Stimulated activated CD4-positive, alpha-beta T cell treated with anti-CD3 and anti-CD28 coated beads, Interleukin-1b, Interleukin-23, amount 100 ng/mL, for 48 hours (primary cell): ENCODE data around the gene TGM3.

Source experiments
- DNase-seq: peaks from one replicate; pipeline ENCODE4 v3.0.0-alpha.2; 2020

TGM3 gene

DNA sequence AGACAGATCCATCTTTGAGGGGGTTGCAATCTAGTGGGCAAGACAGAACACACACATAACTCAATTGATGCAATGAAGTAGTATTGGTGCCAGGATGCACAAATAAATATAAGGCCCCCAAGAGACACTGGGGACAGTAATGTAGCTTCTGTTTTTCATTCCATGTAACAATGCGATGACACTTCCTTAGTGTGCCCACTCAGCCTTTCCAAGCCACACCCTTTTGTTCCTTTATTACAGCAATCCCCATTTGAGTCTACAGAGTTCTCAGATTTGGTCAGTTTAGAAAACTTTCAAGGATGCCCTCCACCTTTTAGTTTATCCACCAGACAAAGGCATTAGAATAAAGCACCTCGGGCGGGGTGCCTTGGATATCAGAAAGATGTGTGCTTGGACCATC lies 15.5 kb downstream of the TGM3 start:
- no peak for DNase-seq

GRCh38 chr20:2312876-2313275 lies 17.1 kb downstream of the TGM3 start:
- DNase-seq, result no peak

GRCh38 chr20:2313316-2313715 lies 17.5 kb downstream of the TGM3 start:
- no peak for DNase-seq

DNA sequence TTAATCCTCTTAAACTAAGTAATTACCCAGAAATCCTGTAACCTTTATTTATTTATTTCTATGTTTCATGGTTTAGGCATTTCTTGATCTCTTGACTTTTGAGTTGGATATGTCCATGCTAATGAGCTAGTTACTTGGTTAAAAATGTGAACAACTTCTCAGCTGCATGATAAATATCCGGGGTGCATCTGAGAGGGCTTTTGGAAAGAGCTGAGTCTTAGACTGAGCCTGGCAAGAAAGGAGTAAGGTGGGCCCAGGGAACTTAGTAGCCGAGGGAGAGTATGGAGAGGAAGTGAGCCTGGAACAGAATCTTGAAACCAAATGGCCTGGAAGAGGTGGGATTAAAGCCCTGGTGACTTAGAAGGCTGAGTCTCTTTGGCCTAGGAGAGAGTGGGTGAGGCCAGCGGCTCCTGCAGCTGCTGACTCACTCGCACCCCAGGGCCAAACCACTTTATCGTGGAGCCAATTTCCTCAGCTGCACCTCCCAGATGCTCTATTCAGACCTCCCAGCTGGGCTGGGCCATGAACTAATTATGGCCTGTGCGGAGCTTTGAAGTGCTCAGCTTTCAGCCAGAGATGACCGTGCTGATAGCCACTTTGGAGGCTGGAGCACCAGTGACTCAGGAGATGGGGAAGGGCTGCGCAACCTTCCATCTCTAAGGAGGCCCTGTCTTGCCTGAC lies 19.1 kb downstream of the TGM3 start:
- DNase-seq, result no peak

DNA sequence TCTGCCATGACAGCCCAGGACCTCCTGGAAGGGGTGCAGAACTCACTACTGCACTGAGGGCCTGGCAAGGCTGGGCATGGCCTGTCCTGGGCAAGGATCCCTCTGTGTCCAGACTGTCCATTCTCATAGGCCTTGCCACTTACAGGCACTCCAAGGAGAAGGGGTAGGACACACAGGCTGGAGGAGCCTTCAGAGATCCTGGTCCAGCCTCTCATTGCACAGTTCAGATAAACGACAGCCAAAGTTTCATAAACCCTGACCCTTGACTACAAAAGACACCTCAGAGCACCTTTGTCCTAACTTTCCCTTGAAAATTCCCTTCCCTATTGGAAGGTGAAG lies 19.6 kb downstream of the TGM3 start:
- no peak for DNase-seq

DNA sequence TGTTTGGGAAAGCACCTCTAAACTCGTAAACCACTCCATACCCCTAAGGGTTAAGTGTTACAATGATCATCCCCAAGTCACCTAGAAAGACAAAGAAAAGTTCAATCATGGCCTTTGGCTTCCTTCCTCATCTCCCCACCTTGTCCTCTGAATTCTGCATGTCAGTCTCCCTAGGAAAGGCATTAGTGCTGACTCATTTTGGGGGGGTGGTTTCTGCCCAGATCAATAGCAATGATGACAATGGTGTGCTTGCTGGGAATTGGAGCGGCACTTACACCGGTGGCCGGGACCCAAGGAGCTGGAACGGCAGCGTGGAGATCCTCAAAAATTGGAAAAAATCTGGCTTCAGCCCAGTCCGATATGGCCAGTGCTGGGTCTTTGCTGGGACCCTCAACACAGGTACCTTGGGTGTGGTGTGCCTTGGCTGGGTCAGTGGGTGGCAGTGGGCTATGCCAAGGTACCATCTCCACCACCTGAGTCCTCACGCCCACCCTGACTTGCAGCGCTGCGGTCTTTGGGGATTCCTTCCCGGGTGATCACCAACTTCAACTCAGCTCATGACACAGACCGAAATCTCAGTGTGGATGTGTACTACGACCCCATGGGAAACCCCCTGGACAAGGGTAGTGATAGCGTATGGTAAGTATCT lies 21.2 kb downstream of the TGM3 start:
- no peak for DNase-seq

- no peak for DNase-seq
Observed at GRCh38 chr20:2320813-2321658, 25.2 kb downstream of the TGM3 start.

DNA sequence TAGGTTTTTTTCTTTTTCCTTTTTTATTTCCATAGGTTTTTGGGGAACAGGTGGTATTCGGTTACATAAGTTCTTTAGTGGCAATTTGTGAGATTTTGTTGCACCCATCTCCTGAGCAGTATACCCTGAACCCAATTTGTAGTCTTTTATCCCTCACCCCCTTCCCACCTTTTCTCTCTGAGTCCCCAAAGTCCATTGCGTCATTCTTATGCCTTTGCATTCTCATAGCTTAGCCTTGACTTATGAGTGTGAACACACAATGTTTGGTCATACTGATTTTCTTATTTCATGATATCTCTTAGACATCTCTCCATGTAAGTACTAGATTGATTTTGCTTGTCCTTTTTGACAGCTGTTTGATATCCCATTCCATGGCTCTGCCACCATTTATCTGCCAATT lies 27.2 kb downstream of the TGM3 start:
- DNase-seq, result no peak

- no peak for DNase-seq
Observed at GRCh38 chr20:2326046-2326445, 30.2 kb downstream of the TGM3 start.

DNA sequence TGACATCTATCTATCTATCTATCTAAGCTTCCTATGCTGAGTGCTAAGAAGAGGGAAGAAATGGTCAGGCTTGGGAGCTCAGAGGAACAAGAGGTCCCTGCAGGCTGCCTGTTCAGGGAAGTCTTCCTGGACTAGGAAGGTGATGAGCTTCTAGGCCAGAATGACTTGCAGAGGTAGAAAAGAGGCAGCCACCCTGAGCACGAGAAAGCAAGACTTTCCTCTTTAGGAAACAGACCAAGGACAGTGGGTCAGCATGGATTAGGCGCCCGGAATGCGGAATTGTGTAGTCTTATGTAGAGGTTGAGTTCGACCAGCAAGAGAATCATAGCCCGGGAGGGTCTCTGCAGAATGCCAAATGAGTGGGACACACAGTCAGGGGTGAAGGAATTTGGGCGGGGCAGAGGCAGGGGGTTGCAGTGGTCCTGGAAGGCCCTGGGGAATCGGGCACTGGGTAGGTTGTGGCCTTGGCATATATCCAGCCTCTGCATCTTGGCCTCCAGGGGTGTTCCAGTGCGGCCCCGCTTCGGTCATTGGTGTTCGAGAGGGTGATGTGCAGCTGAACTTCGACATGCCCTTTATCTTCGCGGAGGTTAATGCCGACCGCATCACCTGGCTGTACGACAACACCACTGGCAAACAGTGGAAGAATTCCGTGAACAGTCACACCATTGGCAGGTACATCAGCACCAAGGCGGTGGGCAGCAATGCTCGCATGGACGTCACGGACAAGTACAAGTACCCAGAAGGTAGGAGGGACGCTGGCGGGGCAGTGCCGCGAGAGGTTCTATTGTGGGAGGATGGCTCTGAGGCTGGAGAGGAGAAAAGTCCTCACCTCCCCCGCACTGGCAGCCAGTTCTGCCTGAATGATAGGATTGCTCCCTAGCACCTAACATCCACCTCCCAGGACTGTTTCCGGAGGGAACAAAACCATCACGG lies 32.1 kb downstream of the TGM3 start:
- no peak for DNase-seq

GRCh38 chr20:2329286-2329685 lies 33.5 kb downstream of the TGM3 start:
- DNase-seq, result no peak

DNA sequence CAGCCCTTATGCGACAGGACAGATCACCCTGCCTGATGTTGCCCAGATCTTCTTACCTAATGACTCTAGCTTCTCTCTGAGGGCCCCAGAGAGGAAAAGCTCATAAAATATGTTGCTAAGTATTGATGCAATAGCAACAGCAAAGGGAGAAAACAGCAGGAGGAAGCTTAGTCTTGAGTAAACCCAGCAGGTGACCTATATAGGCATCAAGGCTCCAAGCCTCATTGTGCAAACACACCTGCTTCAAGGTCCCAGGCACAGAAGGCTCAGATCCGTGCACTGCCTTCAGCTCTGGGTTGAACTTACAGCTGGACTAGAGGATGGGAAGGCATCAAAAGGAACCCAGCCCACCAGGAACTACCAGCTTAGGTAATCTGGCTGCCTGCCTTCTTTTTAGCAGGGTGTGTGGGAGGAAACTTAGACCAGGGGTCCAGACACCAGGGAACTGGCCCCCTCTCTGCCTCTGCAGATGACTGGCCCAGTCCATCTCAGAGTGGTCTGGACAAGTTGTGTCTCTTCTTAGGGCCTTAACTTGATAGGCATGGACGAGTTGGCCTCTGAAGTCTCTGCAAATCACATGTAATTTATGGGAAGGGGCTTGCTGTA lies 34.4 kb downstream of the TGM3 start:
- DNase-seq, result no peak

DNA sequence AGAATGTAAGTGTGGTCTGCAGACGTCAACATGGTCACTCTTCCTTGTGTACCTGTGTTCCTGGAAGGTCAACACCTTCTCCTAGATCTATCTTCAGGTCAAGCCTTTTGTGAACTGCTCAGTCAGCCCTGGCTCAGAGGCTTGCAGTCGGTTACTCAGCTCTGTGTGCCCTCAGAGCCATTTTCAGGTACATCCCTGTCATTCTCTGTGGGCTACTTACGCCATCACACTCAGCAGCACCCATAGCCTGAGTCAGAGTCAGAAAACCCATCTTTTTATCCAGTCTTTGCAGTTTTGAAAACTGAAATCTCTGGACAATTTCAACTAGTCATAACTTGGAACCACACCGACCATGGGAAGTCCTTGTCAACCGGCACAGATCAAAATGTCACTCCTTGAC lies 35.3 kb downstream of the TGM3 start:
- no peak for DNase-seq

- DNase-seq, result no peak
Observed at GRCh38 chr20:2331901-2332565, 36.2 kb downstream of the TGM3 start.

DNA sequence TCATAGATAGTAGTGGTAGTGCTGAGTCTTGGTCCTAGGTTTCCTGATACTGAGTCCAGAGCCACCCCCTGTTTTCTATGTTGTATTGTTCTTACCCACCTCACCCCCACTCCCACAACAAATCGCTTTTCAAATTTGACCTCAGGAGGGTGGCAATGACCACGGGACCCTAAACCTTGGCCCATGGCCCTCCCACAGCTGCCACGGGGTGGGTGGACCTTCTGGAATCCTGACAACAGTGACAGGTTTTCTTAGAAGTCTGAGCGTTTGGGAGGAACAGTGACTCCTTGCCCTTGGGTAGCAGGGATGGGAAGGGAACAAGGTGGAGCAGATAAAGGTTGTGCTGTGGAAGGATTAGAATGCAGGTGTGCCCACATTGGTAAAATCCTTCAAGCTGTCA lies 36.9 kb downstream of the TGM3 start:
- DNase-seq, result no peak

DNA sequence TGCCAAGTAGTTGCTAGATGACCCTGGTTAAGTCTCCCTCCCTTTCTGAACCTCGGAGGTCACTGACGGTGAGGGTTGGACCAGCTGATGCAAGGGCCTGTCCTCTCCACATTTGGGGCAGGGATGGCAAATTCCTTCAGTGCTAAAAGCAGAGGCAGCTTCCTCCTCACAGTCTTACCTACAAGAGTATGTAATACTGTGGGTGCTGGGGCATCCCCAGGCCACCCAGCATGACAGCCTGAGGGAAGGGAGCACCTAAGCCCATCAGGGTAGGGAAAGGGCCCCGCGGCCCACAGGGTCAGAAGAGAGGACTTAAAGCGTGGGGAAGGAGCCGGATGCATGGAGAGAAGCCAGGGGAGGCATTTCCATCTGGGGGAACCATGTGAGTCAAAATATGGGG lies 38.0 kb downstream of the TGM3 start:
- no peak for DNase-seq

DNA sequence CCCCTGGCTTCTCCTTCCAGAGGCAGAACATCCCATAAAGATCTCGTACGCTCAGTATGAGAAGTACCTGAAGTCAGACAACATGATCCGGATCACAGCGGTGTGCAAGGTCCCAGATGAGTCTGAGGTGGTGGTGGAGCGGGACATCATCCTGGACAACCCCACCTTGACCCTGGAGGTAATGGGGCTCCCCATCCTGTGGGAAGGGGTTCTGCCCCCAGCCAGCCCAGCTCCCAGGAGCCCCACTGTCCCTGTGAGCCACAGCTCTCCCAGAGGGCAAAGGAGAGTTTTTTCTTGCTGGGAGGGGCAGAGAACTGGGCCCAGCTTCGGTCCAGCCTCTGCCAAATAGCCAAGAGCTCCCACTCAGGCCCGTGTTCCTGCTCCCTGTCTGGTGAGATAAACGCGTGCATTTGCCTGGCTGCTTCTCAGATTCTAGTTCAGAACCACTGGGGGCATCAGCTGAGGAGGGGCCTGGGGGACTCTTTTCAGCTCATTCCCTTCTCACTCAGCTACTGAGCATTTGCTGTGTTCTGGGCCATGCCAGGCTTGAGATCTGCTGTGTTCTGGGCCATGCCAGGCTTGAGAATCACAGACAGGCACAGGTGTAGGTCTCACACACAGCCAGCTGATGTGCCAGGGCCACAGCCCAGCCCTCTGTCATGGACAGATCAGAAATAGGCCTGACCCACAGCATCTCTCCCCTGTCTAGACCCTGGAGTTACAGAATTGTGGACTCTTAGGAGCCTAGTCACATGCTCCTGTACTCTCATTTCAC lies 39.5 kb downstream of the TGM3 start:
- no peak for DNase-seq

DNA sequence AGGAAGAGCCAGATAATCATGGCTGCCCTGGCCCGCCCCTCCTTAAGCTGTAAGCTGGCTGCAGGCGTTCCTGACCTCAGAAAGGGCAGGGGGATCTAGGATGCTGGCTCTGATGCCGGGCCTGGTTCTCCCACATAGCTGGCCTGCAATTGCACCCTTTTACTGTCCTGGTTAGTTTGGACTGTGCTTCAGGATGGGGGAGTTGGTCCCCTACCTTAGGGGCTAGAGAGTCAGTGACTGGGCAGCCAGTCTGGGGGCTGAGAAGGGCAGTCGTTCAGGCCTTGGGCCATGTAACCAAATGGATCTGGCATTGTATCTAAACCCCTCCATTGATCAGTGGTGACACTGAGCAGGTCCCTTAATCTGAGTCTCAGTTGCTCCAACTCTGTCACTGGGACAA lies 40.7 kb downstream of the TGM3 start:
- DNase-seq, result no peak

GRCh38 chr20:2337142-2337541 lies 41.3 kb downstream of the TGM3 start:
- DNase-seq, result no peak

DNA sequence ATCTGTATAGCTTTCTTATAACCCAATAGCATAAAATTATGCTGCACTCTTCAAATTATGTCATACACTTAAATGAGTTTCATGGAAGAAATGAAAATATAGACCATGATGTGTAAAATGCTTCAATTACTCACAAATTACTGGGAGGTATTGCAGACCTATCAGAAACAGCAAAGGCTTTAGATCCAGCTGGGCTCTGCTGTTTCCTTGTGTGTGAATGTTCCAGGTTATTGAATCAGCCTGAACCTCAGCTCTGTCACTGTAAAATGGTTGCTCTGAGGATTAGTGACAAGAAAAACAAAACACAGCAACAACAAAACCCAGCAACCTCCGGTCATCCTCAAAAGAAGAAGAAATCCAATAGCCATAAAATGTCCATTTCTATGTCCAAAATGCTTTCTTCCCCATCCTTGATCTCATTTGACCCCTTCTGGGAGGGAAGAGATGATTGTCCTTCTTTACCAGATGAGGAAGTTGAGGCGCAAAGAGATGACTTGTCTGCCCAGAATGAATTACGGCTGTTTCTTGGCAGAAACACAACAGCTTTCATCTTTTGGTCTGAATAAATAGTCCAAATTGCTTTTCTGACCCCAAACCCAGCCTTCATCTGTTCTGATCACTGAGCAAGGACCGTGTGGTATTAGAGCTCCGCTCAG lies 42.7 kb downstream of the TGM3 start:
- DNase-seq, result no peak

DNA sequence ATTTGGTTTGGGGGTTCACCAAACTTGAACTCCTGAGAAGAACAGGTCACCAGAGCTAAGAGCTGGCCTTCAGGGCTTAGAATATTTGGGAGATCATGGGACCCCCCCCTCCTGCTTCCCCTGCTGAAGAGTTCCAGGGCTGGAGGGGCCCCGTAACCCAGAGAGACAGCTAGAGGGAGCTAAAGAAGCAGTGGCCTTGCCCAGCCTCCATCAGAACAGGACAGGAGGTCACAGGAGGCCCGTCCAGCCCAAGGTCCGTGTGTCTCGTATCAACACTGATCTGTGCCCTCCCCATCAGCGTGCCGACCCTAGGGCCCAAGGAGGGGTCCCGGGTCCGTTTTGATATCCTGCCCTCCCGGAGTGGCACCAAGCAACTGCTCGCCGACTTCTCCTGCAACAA lies 44.3 kb downstream of the TGM3 start:
- no peak for DNase-seq
